Measurements from ENCODE around the gene PFDN1.

Gene PFDN1

GRCh38 chr5:140295414-140295813 is 7.5 kb downstream of the PFDN1 start:
- no peak for DNase-seq

- DNase-seq, result no peak
Observed at GRCh38 chr5:140294753-140295152, 8.1 kb downstream of the PFDN1 start.

DNA sequence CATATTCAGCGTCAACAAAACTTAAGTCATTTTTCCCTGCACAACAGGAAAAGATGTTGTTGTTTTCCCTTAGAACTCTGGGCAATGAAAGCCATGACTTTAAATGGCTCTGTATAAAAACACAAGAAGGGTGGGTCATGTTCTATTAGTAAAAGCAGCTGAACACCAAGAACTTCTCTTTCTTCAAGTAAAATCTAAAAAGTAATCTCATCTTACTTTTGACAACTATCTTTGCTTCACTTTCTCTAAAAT is 9.1 kb downstream of the PFDN1 start:
- no peak for DNase-seq

DNA sequence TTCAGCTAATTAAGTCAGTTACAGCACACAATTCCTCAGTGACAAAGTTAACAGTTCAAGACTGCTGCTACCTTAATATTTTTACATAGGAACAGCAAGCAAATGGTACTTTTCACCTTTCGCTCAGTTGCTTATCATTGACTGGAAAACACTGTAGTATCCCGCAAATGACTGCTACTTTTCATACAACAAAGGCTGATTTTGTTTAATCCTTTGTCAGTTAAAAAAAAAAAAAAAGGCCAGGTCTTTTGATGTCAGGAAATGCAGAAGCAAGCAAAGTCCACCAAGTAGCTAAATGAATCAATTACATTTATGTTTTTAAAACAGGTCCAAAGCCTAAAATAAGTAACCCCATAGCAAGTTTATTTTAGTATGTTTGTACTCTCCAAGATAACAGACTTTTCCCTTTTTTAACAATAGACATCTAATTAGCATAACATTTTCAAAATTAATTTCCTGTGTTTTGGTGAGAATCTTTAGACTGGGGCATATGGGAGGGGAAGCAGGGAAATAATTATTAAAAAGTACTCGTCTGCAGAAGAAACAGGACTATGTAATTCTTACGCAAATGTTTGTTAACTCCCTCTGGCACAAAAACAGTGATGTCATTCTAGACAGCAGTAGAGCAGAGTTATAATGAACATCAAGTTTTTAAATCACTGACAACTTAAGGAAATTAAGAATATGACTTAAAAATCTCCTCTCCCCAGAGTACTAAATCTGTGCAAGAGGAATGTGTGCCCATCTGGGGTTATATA is 9.6 kb downstream of the PFDN1 start:
- DNase-seq, result no peak

- no peak for DNase-seq
Observed at GRCh38 chr5:140292212-140293036, 10.5 kb downstream of the PFDN1 start.

DNA sequence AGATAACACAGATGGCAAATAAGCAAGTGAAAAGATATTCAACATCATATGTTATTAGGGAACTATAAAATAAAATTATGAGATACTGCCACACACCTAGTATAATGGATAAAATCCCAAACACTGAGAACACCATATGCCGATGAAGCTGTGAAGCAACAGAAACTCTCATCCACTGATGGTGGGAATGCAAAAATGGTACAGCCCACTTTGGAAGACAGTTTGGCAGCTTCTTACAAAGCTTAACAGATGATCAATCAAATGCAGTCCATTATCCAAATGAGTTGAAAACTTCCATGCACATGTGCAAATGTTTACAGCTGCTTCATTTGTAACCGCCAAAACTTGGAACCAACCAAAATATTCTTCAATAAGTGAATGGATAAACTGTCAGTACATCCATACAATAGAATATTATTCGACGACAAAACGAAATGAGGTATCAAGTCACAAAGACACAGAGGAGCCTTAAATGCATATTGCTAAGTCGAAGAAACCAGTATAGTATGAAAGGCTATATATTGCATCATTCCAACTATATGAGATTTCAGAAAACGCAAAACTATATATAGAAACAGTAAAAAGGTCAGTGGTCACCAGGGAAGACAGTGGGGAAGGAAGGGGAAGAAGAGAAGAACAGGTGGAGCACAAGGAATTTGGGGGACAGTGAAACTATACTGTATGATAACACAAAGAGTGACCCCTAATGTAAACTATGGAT is 14.9 kb downstream of the PFDN1 start:
- no peak for DNase-seq

DNA sequence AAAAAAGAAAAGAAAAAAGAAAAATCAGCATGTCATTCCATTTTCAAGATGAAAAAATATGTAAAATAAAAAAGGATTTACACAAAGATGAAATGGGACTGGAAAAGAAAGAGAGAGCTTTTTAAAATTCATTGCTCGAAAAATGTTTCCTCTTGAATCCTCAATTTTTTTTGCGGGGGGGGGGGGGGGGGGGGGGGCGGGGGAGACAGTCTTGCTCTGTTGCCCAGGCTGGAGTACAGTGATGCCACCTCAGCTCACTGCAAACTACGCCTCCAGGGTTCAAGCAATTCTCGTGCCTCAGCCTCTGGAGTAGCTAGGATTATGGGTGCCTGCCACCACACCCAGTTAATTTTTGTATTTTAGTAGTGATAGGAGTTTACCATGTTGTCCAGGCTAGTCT is 16.5 kb downstream of the PFDN1 start:
- DNase-seq, result no peak

DNA sequence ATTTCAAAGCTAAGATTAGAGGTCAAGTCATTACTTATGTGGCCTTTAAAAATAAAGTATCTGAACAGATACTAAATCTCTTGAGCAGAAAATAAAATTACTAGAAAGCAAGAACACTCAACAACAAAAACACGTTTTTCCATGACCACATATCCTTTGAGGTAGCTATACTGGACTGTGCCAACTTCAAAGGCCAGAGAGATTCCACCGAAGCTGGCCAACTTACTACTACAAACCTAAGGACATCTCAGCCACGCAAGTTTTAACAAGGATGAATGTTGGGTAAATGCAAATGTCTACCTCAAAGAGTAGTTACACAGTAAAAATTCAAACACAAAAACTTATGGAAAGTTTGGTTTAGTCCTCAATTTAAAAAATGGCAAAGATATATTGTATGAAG is 18.9 kb downstream of the PFDN1 start:
- DNase-seq, result no peak

GRCh38 chr5:140282266-140282665 is 20.6 kb downstream of the PFDN1 start:
- no peak for DNase-seq

GRCh38 chr5:140275837-140276236 is 27.1 kb downstream of the PFDN1 start:
- DNase-seq, result no peak

DNA sequence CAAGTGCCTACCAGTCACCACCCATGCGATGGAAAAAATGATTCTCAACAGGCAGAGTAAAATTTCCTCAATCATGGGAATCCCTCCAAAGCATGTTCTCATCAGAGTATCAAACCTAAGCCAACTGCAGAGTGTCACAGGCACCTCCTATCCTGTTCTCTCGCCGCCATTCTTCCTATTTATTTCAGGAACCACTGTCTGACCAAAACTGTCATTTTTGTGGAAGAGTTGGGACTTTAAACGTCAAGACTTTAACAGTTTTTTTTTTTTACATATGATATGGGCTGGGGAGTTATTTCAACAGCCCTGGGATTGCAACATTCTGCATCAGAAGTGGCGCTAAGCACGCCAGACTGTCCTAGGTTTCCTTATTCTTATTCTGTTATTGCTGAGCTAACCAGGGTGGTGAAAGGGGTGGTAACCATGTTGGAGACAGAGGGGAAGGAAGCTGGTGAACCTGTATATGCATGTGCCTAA is 29.5 kb downstream of the PFDN1 start:
- DNase-seq, result no peak

DNA sequence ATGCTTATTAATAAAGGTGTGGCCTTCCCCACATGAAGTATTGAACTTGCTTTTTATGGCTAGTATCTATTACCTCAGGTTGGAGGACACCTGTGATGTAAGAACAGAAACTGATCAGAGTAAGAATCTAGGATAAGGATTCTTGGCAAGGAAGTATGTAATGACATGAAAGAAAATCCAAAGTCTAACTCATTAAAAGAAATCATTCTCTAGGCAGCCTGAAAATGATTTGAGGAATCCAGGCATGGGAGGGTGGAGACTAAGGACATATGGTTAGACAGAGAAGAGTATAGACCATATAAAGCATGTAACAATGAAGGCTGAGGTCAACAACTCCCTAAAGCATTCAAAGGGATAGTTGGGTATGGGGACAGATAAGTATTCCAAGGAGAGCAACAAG is 32.9 kb downstream of the PFDN1 start:
- no peak for DNase-seq

DNA sequence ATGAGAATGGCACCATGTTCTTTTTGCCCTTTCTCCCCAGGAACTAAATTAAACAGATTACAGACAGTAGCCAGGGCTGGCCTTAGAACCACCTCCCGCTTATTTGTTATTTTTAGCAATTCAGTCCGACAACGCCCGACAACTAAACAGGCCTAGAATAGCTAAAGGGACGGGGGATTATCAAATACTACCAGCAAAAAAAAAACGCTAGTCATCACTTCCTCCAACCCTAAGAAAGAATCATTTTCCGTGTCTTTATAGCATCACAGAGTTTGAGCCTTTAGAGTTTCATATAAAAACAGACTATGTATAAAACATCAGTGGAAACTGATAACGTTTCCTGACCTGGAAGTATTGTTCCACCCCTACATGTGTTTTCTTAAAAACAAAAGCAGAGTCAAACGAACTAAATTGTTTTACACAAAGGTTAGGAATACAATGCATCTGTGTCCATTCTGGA is 35.3 kb downstream of the PFDN1 start:
- DNase-seq, result no peak

DNA sequence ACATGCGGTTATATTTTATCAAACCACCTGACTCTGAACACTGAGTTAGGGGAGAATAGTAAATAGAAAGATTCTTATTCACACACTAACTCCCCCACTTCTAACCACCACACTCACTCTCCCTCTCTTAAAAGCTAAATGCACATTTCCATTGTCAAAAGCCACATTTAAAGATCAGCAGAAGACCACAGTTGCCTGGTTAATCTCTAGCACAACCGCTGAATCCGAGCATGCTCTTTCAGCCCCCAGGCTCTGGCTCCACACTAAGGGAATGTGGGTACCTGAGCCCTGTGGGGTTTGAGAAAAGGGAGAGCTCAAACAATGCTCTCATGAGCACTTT is 35.7 kb downstream of the PFDN1 start:
- DNase-seq, result no peak

- DNase-seq, result no peak
Observed at GRCh38 chr5:140266471-140267200, 36.3 kb downstream of the PFDN1 start.

DNA sequence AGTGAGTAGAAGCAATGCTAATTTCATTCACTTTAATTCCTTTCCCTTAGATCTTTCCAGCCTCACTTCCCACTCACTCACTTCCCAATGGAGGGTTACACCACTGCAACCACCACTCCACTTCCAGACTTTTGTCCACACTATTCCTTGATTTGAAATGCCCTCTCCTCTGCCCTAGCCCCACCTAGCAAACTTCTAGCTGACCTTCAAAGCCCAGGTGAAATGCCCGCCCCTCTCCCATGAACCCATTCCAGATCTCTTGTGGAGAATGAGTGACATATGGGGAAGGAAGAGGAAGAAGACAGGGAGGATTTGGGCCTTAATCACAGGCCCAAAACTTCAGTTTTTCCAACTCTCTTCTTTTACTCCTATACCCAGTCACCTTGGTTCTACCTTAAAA is 37.1 kb downstream of the PFDN1 start:
- no peak for DNase-seq

GRCh38 chr5:140262839-140263238 is 40.1 kb downstream of the PFDN1 start:
- DNase-seq, result no peak

GRCh38 chr5:140262221-140262620 is 40.7 kb downstream of the PFDN1 start:
- no peak for DNase-seq

- no peak for DNase-seq
Observed at GRCh38 chr5:140261403-140262171, 41.3 kb downstream of the PFDN1 start.

- no peak for DNase-seq
Observed at GRCh38 chr5:140260089-140260656, 42.7 kb downstream of the PFDN1 start.

DNA sequence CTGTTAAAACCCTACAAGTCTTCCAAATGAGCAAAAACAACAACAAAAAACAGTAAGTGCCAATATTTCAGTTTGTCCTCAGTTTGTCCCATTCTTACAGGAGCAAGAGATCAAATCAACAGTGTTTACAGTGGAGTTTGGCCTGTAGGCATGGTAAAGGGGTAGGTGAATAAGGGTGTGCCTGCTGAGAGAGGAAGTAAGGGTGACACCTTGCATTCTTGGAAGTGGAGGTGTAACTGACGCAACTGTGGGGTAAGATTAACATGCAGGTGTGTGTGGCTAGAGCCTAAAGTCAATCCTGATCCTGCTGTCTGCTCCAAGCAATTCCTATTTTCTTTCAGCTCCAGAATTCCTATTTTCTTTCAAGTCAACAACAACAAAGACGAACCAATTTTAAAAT is 43.4 kb downstream of the PFDN1 start:
- no peak for DNase-seq

- DNase-seq, result no peak
Observed at GRCh38 chr5:140258873-140259272, 44.0 kb downstream of the PFDN1 start.

Data from NCI-H1436 treated with DMSO at 0.1 percent for 48 hours (cell line).